Activated CD8-positive, alpha-beta memory T cell treated with anti-CD3 and anti-CD28 coated beads for 1 hour (primary cell): ENCODE measurements around the gene ITGA7.

Experiments
- DNase-seq, 2 donors: peaks; one replicate each; pipeline ENCODE4 v3.0.0-alpha.2; 2020; ENCODE audit warnings: low read depth in 1 of 2; ENCODE audit errors: extremely low read depth in 1 of 2

The ITGA7 gene

DNA sequence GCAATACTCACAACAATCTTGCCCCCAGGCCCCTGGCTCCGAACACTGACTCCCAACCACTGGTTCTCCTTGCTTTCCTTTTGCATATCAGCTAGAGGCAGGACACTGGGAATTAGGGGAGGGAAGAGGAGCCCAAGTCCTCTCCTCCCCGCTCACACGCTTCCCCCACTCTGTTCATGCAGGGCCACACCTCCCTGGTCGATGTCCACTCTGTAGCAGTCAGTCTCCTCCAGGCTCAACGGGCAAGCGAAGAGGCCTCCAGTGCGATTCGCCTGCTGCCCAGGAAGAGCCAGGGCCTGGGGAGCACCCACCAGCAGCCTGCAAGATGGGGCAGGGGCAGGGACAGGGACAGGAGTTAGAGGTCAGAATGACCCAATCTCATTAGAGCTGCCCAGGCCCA is 4.8 kb downstream of the ITGA7 start:
- no peak for DNase-seq

DNA sequence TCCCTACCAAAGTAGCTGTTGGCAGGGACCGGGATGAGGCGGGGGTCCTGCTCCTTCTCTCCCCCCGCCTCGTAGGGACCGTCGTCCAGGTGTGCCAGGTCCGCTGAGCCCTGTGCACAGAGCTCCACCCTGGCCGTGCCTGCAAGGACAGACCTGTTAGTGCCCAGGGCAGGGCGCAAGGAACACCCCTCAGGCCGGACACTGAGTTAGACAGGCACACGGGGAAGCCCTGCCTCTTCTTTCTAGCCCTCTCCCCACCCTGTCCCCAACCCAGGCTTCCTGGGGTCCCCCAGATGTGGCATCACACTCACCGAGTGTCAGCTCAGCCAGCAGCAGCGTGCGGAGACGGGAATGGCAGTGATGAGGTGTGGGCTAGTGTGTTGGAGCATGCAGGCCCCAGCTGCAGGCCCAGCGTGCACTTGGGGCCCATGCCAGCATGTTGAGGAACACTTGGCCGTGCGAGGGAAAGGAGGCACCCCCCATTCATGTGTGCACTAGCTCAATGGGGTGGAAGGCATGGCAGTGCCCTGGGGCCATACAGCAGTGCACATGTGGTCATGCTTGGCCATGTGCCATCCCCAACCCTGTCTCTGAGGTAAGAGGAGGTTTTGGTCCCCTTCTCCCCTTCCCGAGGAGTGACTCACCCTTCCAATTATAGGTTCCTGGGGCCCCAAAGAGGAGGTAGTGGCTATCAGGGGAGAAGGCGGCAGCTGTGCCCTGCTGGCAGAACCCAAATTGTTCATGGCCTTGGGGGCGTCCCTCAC is 7.3 kb downstream of the ITGA7 start:
- DNase-seq, result no peak

DNA sequence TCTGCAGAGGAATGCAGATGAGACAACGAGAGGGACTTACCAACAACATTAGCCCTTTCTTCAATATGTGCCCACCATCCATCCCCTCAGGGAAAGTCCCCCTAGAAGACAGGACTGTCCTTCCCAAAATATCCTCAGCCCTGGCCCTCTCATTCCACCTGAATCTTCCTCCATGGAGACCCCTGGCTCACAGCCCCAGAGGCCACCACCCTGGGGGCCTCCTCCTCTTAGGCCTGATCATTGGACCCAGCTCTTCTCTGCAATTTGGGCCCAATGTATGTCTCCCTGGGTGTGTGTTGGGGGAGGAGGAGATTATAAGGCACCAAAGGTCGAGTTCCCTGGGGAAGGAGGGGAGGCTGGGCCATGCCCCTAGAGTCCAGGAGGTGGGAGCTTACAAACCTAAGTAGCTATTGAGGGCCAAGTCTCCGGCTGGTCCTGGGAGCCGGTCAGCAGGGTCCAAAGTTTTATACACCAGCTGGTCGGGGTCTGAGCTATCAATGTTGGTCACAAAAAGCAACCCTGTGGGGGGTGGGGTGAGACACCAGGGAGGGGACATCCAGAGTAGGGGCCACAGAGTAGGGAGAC is 8.1 kb downstream of the ITGA7 start:
- DNase-seq, result no peak

DNA sequence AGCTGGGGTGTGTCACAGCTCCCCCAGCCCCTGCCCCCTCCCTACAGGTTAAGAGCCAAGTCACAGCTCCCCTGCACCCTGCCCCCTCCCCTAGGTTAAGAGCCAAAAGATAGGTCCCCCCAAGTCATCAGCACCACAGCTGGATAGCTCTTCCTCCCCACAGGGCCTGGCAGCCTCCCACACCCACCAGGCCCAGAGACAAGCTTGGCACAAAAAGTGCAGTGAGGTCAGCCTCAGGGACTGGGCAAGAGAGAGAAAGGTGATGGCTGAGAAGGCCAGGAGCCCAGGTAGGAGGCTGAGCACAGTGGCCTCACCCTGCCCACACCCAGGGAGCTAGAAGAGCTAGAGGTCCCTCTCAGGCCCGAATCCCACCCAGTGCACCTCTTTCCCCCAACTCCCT is 8.7 kb downstream of the ITGA7 start:
- no peak for DNase-seq

DNA sequence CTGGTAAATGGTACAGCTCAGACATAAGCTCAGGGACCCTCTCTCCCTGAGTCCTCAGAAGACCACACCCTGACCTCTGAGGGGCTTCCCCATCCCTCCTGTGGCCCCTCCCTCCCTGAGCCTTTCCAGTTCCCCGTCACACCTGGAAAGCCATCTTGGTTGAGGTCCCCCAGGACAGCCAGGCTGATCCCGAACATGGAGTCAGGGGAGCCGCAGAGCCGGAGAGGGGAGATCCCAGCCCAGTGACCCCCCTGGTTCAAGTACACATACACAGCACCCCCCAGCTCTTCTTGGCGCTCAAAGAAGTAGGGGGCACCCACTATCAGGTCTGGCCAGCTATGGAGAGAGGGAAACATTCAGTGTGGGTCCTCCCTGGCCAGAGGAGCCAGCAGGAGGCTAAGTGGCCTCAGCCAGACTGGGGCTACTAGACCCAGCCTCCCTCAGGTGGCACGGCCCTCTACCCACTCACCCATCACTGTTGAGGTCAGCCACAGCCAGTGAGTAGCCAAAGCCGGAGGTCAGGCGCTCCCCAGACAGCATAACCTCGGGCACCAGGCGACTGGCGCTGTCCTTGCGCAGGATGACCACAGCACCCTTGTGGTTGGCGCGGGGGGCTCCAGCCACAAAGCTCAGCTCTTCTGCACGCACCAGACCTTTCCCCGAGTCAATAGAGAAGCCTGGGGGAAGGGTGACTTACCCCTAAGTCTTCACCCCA is 9.3 kb downstream of the ITGA7 start:
- DNase-seq, result no peak

DNA sequence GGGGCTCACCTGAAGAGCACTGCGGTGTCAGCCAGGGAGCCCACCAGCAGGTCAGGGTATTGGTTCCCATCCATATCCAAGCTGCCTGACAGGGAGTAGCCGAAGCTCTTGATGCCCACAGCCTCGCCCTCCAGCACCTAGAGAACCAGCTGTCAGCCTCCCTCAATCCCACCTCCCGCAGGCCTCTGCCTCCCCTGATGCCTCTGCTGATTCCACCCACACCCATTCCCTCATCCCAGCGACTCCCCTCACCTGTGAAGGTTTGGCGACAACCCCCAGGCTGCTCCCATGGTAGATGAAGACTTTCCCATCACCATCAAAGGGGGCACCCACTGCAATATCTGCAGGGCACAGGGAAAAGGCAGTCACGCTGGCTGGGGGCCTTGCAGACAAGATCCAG is 10.0 kb downstream of the ITGA7 start:
- no peak for DNase-seq

DNA sequence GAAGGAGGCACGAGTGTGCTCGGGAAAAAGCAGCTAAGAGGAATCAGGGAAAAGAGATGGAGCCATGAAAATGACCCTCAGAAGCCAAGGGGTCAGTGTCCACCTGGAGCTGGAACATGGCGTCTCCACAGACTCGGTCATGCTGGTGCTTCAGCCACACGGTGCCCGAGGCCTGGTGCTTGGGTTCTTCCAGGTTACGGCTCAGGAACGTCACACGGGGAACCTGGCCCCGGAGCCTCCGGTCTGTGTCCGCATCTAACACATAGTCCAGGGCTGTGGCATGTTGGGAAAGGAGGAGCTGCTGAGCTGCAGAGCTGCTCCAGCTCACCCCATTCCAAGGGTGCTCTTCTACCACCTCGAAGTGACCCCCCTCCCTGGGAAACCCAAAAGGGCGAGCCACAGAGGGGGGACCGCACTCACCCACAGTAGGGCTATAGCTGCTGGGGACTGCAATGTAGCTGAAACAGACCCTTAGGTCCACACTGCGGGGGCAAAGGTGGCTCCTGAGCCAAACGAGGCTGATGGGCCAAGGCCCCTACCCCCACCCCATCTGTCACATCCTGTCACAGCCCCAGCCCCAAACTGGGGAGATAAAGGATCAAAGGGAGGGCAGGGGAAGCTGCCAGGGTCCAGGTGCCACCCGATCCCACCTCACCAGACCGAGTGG is 10.8 kb downstream of the ITGA7 start:
- DNase-seq, result no peak

DNA sequence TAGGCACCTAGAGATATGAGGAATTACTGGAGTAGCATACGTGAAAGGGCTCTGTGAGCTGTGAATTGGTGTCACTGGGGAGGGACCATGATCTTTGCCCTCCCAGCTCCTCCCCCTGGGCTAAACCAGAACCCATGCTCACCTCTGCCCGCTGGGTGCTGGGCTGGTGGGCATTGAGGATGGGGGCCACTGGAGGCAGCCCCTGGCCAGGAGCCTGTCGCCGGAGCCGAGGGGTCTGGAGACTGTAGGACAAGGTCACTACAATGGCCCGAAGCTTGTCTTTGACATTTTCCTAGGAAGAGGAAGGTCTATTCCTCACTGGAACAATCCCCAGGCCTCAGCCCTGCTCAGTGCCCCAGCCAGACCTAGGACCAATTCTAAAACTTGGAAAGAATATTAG is 11.6 kb downstream of the ITGA7 start:
- DNase-seq, result no peak

DNA sequence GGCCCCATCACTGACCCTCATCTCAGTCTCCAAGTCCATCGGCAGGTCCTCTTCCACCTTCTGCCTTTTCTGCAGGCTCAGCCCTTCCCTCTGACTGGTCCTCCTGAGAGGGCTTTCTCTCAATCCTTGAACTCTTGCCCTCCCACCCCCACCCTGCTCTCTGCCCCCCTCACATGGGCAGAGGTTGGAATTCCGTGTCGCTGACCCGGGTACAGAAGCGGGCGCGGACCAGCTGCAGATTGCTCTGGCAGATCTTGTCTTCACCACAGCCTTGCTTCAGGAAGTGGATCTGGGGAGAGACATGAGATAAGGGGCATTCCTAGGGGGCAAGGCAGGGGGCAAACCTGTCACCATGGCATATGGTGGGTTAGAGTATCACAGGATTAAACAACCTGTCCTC is 12.4 kb downstream of the ITGA7 start:
- no peak for DNase-seq

DNA sequence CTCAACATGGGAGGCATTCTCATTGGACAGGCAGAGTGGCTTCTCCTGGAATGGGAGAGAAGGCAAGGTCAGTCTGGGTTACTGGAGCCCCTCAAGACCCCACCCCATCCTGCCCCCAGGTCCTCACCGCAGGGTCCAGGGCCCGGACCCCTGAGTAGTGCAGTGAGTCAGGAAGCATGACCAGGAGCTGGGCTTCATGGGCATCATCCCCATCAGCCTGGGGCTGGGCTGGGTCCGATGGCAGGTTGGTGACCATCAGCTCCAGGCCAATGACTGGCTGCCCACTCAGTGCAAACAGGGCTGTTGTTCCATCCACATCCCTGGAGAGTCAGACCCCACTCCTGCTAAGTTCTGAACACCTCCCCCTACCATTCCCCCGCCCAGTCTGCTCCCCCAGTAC is 13.1 kb downstream of the ITGA7 start:
- no peak for DNase-seq

DNA sequence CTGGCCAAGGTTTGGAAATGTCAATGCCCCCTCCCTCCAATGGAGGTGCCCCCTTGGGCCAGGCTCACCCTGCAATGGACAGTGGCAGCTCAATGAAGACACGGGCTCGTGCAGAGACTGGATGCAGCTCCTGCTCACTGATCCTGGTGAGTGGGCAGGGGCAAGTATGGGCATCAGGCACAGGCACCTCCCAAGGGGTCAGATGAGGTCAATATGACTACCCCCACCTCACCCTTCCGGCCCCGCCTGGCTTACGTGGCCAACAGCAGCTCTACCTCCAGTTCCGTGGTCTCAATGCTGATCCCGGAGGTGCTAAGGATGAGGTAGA is 13.6 kb downstream of the ITGA7 start:
- no peak for DNase-seq

DNA sequence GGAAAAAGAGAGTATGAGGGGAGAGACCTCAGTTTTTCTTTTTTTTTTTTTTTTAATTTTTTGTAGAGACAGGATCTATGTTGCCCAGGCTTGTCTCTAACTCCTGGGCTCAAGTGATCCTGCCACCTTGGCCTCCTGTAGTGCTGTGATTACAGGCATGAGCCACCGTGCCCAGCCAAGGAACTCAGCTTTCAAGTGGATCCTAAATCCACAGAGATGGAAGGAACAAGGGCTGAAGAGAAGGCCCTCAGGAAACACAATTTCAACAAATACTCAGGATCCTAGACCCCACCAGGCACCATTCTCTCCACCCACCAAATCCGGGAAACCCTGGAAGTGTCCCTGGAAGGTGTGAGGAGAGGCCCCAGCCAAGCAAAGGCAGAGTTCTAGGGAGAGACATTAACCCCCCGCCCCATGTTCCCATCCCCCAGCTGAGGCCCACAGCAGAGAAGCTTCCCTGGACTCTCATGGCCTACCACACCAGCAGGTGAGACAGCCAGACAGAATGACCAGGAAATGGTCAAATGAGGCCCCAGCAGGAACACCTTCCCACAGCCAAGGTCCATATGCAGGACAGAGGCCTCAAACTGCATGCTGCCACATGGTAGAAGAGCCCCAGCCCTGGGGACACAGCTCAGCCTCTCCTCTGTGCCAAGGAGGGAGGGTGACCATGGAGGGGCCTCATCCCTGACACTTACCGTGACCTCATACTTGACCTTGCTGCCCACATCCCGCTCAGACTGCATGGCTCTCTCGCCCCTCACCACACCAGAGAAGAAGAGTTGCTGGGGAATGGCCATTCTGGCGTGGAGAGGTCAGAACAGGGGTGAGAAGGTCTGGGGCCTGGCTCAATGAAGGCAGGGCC is 14.1 kb downstream of the ITGA7 start:
- DNase-seq, result no peak

DNA sequence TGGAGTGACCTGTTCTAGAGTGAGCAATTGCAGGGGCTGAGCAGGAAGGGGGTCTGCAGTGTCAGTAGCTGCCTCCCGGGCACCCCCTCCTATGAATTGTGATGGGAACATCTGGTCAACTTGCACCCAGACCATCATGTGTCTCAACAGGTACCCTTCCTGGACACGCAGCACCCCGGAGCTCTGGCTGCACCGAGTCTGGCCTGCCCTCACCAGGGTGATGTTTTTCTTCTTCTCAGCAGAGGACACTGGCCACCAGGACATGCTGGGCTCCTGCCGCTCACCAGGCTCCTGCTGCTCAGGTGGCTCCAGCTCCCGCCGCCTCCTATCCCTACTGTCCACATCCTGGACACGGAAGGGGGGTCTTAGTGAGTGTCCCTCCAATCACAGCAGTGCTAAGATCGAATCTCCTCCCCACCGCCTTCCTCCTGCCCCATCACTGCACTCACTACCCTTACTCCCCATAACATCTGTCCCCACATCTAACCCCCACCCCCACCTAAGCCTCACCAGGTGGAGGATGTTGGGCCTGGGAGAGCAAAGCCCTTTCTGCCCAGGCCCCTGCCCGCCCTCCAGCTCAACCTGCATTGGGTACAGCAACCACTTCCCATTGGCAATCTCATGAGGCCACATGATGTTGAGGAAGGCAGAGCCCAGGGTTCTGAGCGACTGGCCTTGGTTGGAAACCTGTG is 14.9 kb downstream of the ITGA7 start:
- no peak for DNase-seq

DNA sequence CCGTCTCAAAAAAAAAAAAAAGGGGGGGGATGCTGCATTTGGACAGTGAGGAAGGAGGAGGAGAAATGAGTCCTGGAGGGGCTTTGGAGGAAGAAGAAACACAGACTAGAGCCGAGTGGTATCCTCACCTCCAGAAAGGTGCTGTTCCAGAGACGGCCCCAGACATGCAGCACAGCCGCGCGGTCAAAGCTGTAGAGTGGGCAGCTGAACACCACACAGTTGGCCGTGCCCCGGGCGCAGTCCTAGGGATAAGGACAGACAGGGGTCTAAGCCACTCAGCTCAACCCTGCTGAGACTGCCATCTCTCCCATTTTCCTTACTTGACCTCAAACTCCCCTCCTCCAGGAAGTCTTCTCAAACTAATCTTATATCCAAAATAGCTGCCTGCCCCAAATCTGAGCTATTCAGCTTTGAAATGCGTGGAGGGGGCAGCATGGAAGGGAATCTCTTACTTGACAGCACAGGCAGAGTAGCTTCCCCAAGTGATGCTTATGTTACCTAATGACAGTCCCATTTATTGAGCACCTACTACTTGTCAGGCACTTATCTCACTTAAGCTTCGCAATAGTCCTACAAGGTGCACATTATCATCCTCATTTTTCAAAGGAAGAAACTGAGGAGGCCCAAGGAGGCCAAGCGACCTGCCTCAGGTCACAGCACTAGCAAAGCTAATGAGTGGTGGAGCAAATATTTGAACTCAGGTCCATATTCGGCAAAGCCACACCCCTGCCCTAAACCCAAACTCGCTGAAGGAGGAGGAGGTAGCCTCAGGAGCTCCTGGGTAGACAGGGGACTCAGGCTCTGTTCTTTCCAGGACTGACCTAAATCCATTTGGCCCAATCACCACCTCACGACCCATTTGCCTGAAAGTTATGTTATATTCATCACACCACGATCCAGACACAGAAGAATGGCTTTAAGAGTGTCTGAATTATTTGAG is 18.7 kb downstream of the ITGA7 start:
- DNase-seq, result no peak

DNA sequence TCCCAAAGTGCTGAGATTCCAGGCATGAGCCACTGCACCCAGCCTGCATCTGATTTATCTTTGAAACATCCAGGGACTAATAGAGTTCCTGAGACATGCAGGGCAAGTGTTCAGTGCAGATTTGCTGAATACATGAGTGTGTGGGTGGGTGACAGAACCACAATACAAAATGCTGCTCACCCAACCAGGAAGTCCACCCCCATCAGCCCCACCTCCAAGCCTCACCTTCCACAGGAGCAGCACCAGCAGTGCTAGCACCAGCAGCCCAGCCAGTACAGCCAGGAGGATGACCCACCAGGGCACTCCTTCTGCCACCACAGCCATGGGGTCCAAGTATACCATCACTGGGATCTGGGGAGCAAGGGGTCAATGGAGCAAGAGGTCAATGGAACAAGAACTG is 20.0 kb downstream of the ITGA7 start:
- no peak for DNase-seq

DNA sequence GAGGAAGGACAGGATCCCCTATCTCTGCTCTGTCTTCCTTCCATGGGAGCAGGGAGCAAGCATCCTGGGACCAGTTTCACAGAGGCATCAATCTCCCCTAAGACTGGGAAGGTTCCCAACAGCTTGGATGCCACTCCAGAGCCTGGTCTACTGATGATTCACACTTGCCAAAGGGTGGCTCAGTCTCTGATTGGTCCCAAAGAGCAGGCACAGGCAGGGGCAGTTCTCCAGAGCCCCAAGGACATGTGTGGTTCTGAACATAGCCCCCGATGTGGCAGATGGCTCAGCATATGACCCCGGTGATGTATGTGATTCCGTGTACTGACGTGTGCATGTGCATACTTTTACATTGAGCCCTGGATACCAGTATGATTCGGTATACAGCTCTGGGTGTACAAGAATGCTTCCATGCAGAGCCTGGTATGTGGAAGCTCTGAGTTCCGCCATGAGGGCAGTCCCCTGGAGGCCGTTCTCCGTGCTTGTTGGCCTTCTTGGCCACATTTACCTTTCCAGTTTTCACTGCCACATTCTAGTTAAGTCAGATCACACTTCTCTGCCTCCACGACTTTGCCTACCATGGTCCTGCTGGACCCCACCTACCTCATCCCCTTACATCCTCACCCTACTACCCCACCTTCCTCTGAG is 21.2 kb downstream of the ITGA7 start:
- no peak for DNase-seq

DNA sequence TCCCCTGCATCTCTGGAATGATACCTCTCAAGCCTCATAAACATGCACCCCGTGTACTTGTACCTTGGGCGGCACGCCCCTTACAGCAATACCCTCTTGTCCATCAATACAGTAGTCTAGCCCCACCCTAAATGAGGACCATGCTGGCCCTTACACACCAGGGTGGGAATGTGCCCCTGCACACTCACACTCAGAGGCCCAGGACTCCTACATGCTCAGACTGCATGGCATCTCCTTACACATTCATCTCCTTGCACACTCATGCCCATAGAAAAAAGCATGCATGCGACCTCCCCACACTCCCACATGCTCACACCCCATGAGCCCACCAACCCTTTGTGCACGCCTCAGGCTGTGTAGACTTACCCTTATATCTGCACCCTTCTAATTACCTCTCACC is 22.0 kb downstream of the ITGA7 start:
- DNase-seq, result no peak

DNA sequence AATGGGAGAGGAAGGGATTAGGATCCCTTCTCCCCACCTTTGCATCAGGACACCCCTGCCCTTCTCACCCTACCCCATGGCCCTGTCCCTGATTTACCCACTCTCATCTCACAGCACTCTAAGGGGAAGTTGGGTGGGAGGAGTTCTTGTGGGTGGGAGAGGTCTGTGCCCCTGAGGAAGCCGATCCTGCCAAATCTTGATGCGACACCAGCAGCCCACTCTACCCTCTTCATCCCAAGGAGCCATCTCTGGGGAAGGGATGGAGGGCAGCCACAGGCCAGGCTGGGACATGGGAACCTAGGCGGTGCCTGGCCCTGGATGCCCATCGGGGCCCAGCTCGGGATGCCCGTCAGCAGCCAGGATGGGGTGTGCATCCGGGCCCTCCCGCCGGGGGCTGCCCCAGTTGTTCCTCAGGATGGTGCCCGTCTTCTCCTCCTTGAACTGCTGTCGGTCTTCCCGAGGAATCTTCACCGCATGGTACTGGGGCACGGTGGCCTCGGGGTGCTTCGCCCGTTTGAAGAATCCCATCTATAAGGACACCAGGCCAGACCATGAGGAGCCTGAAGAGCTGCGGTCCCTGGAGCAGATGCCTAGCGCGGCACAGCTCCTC is 22.8 kb downstream of the ITGA7 start:
- DNase-seq, result no peak
